Aorta (tissue), 5 donors: Measurements from ENCODE around the gene LRRC51. TPM values are rescaled to one million over a fixed set of nuclear protein-coding genes. Genes with fewer than 3 reads are reported as not detected.

Experiments used
- ATAC-seq: fragments of 200-7000 bp; cut with Tn5 transposase; one replicate; pipeline ENCODE4 v1.9.1; 2022; ENCODE audit warnings: moderate library complexity; ENCODE audit not compliant: low FRiP score
- DNase-seq, 2 donors: peaks; one replicate each; pipeline ENCODE4 v3.0.0-alpha.2; 2020
- H3K27ac ChIP-seq, 2 donors: one replicate each; pipeline ENCODE4 v1.5.1; 2013; ENCODE audit warnings: low read length in 2 of 2, mild to moderate bottlenecking in 2 of 2, moderate library complexity in 2 of 2, control low read depth in 1 of 2, inconsistent platforms in 1 of 2, low read depth in 1 of 2
- H3K27me3 ChIP-seq, 2 donors: one replicate each; pipeline ENCODE4 v1.6.1; 2013; ENCODE audit warnings: control low read depth in 1 of 2, low read length in 1 of 2, mild to moderate bottlenecking in 1 of 2, moderate library complexity in 1 of 2; ENCODE audit not compliant: insufficient read depth in 2 of 2, control insufficient read depth in 1 of 2
- H3K36me3 ChIP-seq, 2 donors: one replicate each; pipeline ENCODE4 v1.6.1; 2013; ENCODE audit warnings: control low read depth in 1 of 2, low read length in 1 of 2, mild to moderate bottlenecking in 1 of 2; ENCODE audit not compliant: insufficient read depth in 2 of 2, control insufficient read depth in 1 of 2
- H3K4me1 ChIP-seq, 2 donors: one replicate each; pipeline ENCODE4 v1.6.1; 2013; ENCODE audit warnings: low read length in 2 of 2, control low read depth in 1 of 2, mild to moderate bottlenecking in 1 of 2, moderate library complexity in 1 of 2; ENCODE audit not compliant: insufficient read depth in 2 of 2, control insufficient read depth in 1 of 2
- H3K4me3 ChIP-seq, 2 donors: one replicate each; pipeline ENCODE4 v1.5.1; 2013; ENCODE audit warnings: low read length in 2 of 2, control low read depth in 1 of 2, mild to moderate bottlenecking in 1 of 2
- H3K9me3 ChIP-seq: one replicate; pipeline ENCODE4 v1.6.1; 2013; ENCODE audit warnings: mild to moderate bottlenecking, low read length; ENCODE audit not compliant: control insufficient read depth
- WGBS, 2 donors: extraction: QIAGEN DNeasy Blood & Tissue Kit; methylation state at CpG; one replicate each; pipeline ENCODE4 v1.1.7; 2013; 5-methylcytosine and 5-hydroxymethylcytosine counted together
- intact Hi-C, 2 donors: fragments of 100-400 bp; cut with DNase I; formaldehyde crosslinking; loops; one replicate each; pipeline versions ENCODE4 v1.14.2 to v1.15.0; 2022
- polyA plus RNA-seq, 2 donors: library from polyadenylated mRNA; stranded (reverse); fragments of 200-250 nt; gene quantifications; one replicate each; pipeline ENCODE4 v1.2.3, GENCODE V29; 2013
- total RNA-seq, 2 donors: library from RNA; stranded (reverse); fragmentation: NEBNext Ultra II Directional; extraction: Animal tissue kit (Norgen Biotek cat#: 25700); gene quantifications; one replicate each; pipeline ENCODE4 v1.2.1, GENCODE V29; 2021
- donor health status: healthy with polysubstance abuse.
- donor health status: Bipolar disorder and iron deficiency.
- donor health status: DM: no; HTN: no; CAD: no.
- donor health status: DM: no; HTN: no; CAD: no.
- donor health status: DM: yes; HTN: yes; CAD: no.

Gene LRRC51
- total and polyA plus RNA-seq, 4 donors, result 6.6 to 12.8 (median 8.6) TPM

DNA sequence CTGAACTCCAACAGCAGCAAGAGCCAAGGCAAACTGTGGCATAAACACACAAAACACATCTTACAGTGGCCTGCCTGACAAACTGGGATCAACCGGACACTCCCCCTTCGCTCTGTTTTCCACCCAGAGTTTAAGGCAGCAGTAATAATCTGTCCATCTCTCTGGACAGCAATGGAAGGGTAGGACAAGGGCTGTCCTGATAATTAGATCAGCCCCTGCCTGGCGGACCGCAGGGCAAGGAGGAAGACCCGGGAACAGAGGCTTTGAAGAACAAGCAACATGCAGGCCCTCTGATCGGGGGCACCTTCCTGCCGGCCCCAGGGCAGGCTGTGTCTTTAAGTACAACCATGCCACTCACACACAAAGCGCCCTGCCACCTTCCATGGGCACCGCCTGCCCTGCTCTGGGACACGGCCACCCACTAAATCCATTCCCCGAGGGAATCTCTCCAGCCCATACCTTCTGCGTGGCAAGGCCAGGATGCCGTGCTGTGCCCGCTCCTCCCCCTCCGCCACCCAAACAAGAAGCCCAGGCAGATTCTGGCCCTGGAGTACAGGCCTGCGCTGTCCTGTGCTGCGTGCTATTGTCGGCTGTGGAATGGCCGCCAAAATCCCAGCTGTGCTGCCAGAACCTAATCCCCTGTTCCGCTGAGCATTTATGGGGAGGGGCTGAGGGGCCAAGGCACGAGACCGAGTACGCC, 39.1 kb upstream of the LRRC51 start:
- H3K27ac ChIP-seq, result peak overlapping the region; percentile 89 to 91
- H3K27me3 ChIP-seq, result no peaks in the 10 kb centered on the region
- 0 to 1% methylated on average over 20 to 23 of the region's 23 CpGs for WGBS, 2 donors
- intact Hi-C loops, result loop anchor here (1.0 to 5.0 kb wide), 3 partner anchors 36 to 181 kb away; partner anchors contain the start of genes LRRC51 (in 1 of the 2) and NUMA1 (in 1 of the 2)
- ATAC-seq (peak; percentile 73), DNase-seq (peak; percentile 85)
- H3K9me3 ChIP-seq, result no peaks in the 10 kb centered on the region
- H3K4me1 ChIP-seq, result peaks cover 10 to 13% of the 10 kb centered on the region in 2 donors
- peak overlapping the region; percentile 30 to 82 for H3K4me3 ChIP-seq
- H3K36me3 ChIP-seq, result no peaks in the 10 kb centered on the region

- no peaks in the 10 kb centered on the region for H3K9me3 ChIP-seq
- intact Hi-C loops, result loop anchor here in 1 of 2 donors (5.0 kb wide), 1 partner anchor 35 kb away; no protein-coding TSS in a partner anchor
- DNase-seq, result no peak
- peak overlapping the region; percentile 23 to 30 for H3K4me3 ChIP-seq
- WGBS, 2 donors, result 12% methylated on average over 5 of the region's 5 CpGs
- peak overlapping the region; percentile 89 to 91 for H3K27ac ChIP-seq
- no peaks in the 10 kb centered on the region for H3K27me3 ChIP-seq
- H3K4me1 ChIP-seq, result peaks cover 8 to 9% of the 10 kb centered on the region in 2 donors
- H3K36me3 ChIP-seq, result no peaks in the 10 kb centered on the region
- ATAC-seq, result no peak
Observed at GRCh38 chr11:72042064-72042745, 38.4 kb upstream of the LRRC51 start.

DNA sequence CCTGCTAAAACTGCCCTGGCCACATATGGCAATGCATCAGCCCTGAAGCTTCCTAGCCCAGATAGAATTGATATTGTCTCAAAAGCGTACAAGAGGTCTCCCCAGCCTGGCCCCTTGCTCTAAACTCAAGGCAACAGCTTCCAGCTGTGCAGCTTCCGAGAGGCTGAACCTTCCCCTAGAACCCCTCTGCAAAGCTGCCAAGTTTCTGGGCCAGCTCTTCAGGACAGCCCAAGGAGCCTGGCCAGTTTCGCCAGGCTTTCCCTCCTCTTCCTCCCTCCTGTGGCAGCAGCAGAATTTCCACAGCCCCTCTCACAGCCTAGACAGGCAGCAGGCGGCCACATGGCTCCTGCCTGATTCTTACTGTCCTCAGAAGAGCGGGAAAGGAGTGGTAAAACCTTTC, 34.8 kb upstream of the LRRC51 start:
- no peaks in the 10 kb centered on the region for H3K36me3 ChIP-seq
- WGBS, 2 donors, result 88 to 89% methylated on average over 5 of the region's 5 CpGs
- H3K4me3 ChIP-seq, result no peak overlapping the region
- no peaks in the 10 kb centered on the region for H3K9me3 ChIP-seq
- no peaks in the 10 kb centered on the region for H3K27me3 ChIP-seq
- no peak overlapping the region for H3K27ac ChIP-seq
- DNase-seq (no peak), ATAC-seq (no peak)
- intact Hi-C loops, result no loop called here
- no peaks in the 10 kb centered on the region for H3K4me1 ChIP-seq

DNA sequence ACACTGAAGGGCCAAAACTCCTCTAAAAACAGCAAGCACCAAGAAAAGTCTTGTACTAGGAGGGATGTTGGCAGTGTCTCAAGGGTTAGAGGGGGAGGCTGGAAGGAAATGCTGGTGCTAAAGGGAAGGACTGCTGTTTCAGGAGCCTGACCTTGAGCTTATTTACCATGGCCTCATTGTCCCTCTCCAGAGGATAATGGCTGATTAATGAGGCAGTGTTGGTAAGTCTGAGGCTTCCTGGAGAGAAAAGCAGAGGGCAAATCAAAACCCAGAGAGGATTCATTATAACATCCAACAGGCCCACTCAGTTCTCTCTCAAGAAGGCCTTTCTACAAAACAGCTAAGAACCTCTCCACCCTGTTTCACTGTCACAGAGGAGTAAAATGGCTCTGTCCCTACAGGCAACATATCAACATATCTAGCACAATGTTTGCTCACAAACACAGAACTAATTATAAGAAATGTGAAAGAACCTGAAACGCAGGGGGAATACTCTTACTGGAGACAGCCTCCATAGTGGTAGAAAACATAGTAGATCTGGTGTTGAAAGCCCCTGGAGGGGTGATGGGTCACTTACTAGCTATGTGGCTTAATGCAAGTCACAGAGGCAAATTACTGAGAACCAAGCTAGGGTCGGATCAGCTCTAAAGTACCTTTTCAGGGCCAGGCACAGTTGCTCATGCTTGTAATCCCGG, 31.7 kb upstream of the LRRC51 start:
- intact Hi-C loops, result no loop called here
- Histone ChIP-seq H3K4me3 (no peak overlapping the region), H3K4me1 (peaks cover 0 to 2% of the 10 kb centered on the region in 2 donors), H3K27me3 (no peaks in the 10 kb centered on the region), H3K9me3 (no peaks in the 10 kb centered on the region), H3K36me3 (no peaks in the 10 kb centered on the region), H3K27ac (no peak overlapping the region)
- DNase-seq (no peak), ATAC-seq (no peak)
- 89 to 94% methylated on average over 3 of the region's 3 CpGs for WGBS, 2 donors

GRCh38 chr11:72058416-72059034, 22.1 kb upstream of the LRRC51 start:
- WGBS, 2 donors, result 37 to 46% methylated on average over 3 of the region's 3 CpGs
- no peaks in the 10 kb centered on the region for H3K36me3 ChIP-seq
- H3K4me1 ChIP-seq, result no peaks in the 10 kb centered on the region
- no peak overlapping the region for H3K4me3 ChIP-seq
- intact Hi-C loops, result no loop called here
- DNase-seq (no peak), ATAC-seq (no peak)
- H3K27me3 ChIP-seq, result no peaks in the 10 kb centered on the region
- no peaks in the 10 kb centered on the region for H3K9me3 ChIP-seq
- no peak overlapping the region for H3K27ac ChIP-seq

- 94 to 96% methylated on average over 5 of the region's 5 CpGs for WGBS, 2 donors
- no peaks in the 10 kb centered on the region for H3K9me3 ChIP-seq
- DNase-seq (no peak), ATAC-seq (no peak)
- peaks cover 0 to 2% of the 10 kb centered on the region in 2 donors for H3K4me1 ChIP-seq
- intact Hi-C loops, result no loop called here
- no peaks in the 10 kb centered on the region for H3K36me3 ChIP-seq
- H3K27ac ChIP-seq, result no peak overlapping the region
- no peak overlapping the region for H3K4me3 ChIP-seq
- H3K27me3 ChIP-seq, result no peaks in the 10 kb centered on the region
Observed at GRCh38 chr11:72061739-72062396, 18.8 kb upstream of the LRRC51 start.

DNA sequence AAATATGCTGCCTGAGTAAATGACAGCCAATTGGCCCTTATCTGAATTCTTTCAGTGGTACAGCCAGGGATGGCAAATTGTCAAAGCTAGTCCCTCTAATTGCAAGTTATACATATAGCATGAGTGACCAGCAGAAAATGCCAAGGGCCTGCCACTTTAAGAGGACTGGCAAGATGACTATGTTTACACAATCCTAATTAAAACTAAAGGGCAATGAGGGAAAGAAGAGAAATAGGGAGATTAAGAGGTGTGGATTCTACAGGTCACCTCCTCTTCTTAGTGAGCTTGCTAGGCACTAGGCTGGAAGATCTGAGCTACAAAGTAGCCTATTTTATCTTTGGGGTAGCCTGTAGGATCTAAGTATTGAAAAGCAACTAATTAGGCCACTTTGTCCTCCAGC, 13.8 kb upstream of the LRRC51 start:
- no peaks in the 10 kb centered on the region for H3K27me3 ChIP-seq
- no peak for DNase-seq
- H3K9me3 ChIP-seq, result no peaks in the 10 kb centered on the region
- H3K4me1 ChIP-seq, result peaks cover 0 to 5% of the 10 kb centered on the region in 2 donors
- intact Hi-C loops, result no loop called here
- H3K36me3 ChIP-seq, result no peaks in the 10 kb centered on the region
- ATAC-seq, result no peak
- H3K27ac ChIP-seq, result no peak overlapping the region
- no peak overlapping the region for H3K4me3 ChIP-seq

GRCh38 chr11:72067266-72067665, 13.4 kb upstream of the LRRC51 start:
- intact Hi-C loops, result no loop called here
- no peak for ATAC-seq
- H3K27ac ChIP-seq, result no peak overlapping the region
- no peaks in the 10 kb centered on the region for H3K9me3 ChIP-seq
- H3K36me3 ChIP-seq, result no peaks in the 10 kb centered on the region
- H3K27me3 ChIP-seq, result no peaks in the 10 kb centered on the region
- no peak overlapping the region for H3K4me3 ChIP-seq
- H3K4me1 ChIP-seq, result peaks cover 0 to 5% of the 10 kb centered on the region in 2 donors
- DNase-seq, result no peak
